Activated CD4-positive, alpha-beta T cell treated with anti-CD3 and anti-CD28 coated beads, Interleukin-2, Interleukin-6, amounts not matched to agents 100 ng/mL and 50 ng/mL, durations not matched to agents 16 hours and 8 hours (primary cell): ENCODE data around the gene SLC22A5.
"Not testable (repeated sequence)": the region's sequence is repeated elsewhere in the genome, so short reads cannot be mapped to it uniquely, and the experiment has no call there.

Experiments
- DNase-seq: peaks from one replicate; pipeline ENCODE4 v3.0.0-alpha.2; 2020

The SLC22A5 gene

GRCh38 chr5:132414634-132415378 is 45.3 kb downstream of the SLC22A5 start:
- DNase-seq: no peak

- DNase-seq: not testable (repeated sequence)
These were observed 46.0 kb downstream of the SLC22A5 start for GRCh38 chr5:132415516-132415915.

- no peak for DNase-seq
These were observed 46.9 kb downstream of the SLC22A5 start for GRCh38 chr5:132416306-132417009.

- DNase-seq: no peak
These were observed 47.5 kb downstream of the SLC22A5 start for GRCh38 chr5:132417010-132417439.

GRCh38 chr5:132417461-132417860 is 48.0 kb downstream of the SLC22A5 start:
- no peak for DNase-seq

- DNase-seq: no peak
These were observed 48.5 kb downstream of the SLC22A5 start for GRCh38 chr5:132417889-132418485.

GRCh38 chr5:132418881-132419280 is 49.4 kb downstream of the SLC22A5 start:
- no peak for DNase-seq

- peak; percentile 80 for DNase-seq
These were observed 50.3 kb downstream of the SLC22A5 start for GRCh38 chr5:132419502-132420468.

GRCh38 chr5:132420706-132421272 is 51.3 kb downstream of the SLC22A5 start:
- peak; percentile 61 for DNase-seq

- no peak for DNase-seq
These were observed 52.0 kb downstream of the SLC22A5 start for GRCh38 chr5:132421462-132421861.

GRCh38 chr5:132422720-132423437 is 53.4 kb downstream of the SLC22A5 start:
- DNase-seq: no peak

GRCh38 chr5:132423438-132423898 is 54.0 kb downstream of the SLC22A5 start:
- no peak for DNase-seq

- DNase-seq: no peak
These were observed 54.8 kb downstream of the SLC22A5 start for GRCh38 chr5:132424167-132424880.

GRCh38 chr5:132425009-132425937 is 55.8 kb downstream of the SLC22A5 start:
- peak; percentile 91 for DNase-seq

GRCh38 chr5:132425975-132426524 is 56.5 kb downstream of the SLC22A5 start:
- DNase-seq: no peak

- DNase-seq: peak; percentile 91
These were observed 57.1 kb downstream of the SLC22A5 start for GRCh38 chr5:132426525-132427138.

- DNase-seq: peak; percentile 82
These were observed 58.0 kb downstream of the SLC22A5 start for GRCh38 chr5:132427281-132428146.

GRCh38 chr5:132428147-132428482 is 58.6 kb downstream of the SLC22A5 start:
- no peak for DNase-seq
